Stimulated activated CD8-positive, alpha-beta memory T cell treated with anti-CD3 and anti-CD28 coated beads, Interleukin-15, amount 100 ng/mL, for 1 hour (primary cell): Measurements from ENCODE around the gene SYDE2.
"Not testable (repeated sequence)": the region's sequence is repeated elsewhere in the genome, so short reads cannot be mapped to it uniquely, and the experiment has no call there.

Experiments
- DNase-seq: peaks from one replicate; pipeline ENCODE4 v3.0.0-alpha.2; 2020; ENCODE audit warnings: low read depth

SYDE2 gene

GRCh38 chr1:85166351-85166750 is 34.5 kb downstream of the SYDE2 start:
- DNase-seq = no peak

GRCh38 chr1:85158910-85159309 is 41.9 kb downstream of the SYDE2 start:
- no peak for DNase-seq

GRCh38 chr1:85157436-85157835 is 43.4 kb downstream of the SYDE2 start:
- DNase-seq = no peak

- no peak for DNase-seq
Measured at GRCh38 chr1:85153149-85153891, 47.5 kb downstream of the SYDE2 start.

GRCh38 chr1:85151446-85151845 is 49.4 kb downstream of the SYDE2 start:
- no peak for DNase-seq

- no peak for DNase-seq
Measured at GRCh38 chr1:85149805-85150204, 51.0 kb downstream of the SYDE2 start.

GRCh38 chr1:85148524-85149250 is 52.1 kb downstream of the SYDE2 start:
- DNase-seq = no peak

- DNase-seq = no peak
Measured at GRCh38 chr1:85146972-85147359, 53.9 kb downstream of the SYDE2 start.

GRCh38 chr1:85146298-85146971 is 54.4 kb downstream of the SYDE2 start:
- not testable (repeated sequence) for DNase-seq

- no peak for DNase-seq
Measured at GRCh38 chr1:85144351-85144750, 56.5 kb downstream of the SYDE2 start.

GRCh38 chr1:85142753-85143152 is 58.1 kb downstream of the SYDE2 start:
- no peak for DNase-seq

GRCh38 chr1:85138439-85138838 is 62.4 kb downstream of the SYDE2 start:
- DNase-seq = not testable (repeated sequence)

- no peak for DNase-seq
Measured at GRCh38 chr1:85137660-85138059, 63.2 kb downstream of the SYDE2 start.

GRCh38 chr1:85135392-85135798 is 65.4 kb downstream of the SYDE2 start:
- DNase-seq = no peak

- DNase-seq = no peak
Measured at GRCh38 chr1:85134583-85135391, 66.0 kb downstream of the SYDE2 start.

- no peak for DNase-seq
Measured at GRCh38 chr1:85133565-85134159, 67.2 kb downstream of the SYDE2 start.

GRCh38 chr1:85132078-85132720 is 68.6 kb downstream of the SYDE2 start:
- no peak for DNase-seq

GRCh38 chr1:85128316-85128715 is 72.5 kb downstream of the SYDE2 start:
- no peak for DNase-seq

- no peak for DNase-seq
Measured at GRCh38 chr1:85125891-85126290, 74.9 kb downstream of the SYDE2 start.

- DNase-seq = no peak
Measured at GRCh38 chr1:85124091-85124490, 76.7 kb downstream of the SYDE2 start.

GRCh38 chr1:85122169-85122568 is 78.6 kb downstream of the SYDE2 start:
- DNase-seq = no peak
